ENCODE measurements around the gene NT5M. TPM values are rescaled to one million over a fixed set of nuclear protein-coding genes. Genes with fewer than 3 reads are reported as not detected.

The NT5M gene
- total RNA-seq, 1 donor from 2014 or later, result 4.1 TPM

- H3K27me3 Mint-ChIP-seq (ENCODE audit: insufficient read depth, low read depth), result no peaks in the 10 kb centered on the region
- H3K36me3 ChIP-seq, result peaks cover 9% of the 10 kb centered on the region
- TF ChIP-seq CTCF (IDR thresholded peaks at IDR 0.05), result no peak
- TF ChIP-seq EZH2 (IDR thresholded peaks at IDR 0.05), result no peak
- TF ChIP-seq EZH2phosphoT487 (IDR thresholded peaks at IDR 0.05), result no peak
- H3K27ac Mint-ChIP-seq, result no peak overlapping the region
- no peaks in the 10 kb centered on the region for H3K27me3 ChIP-seq
- no peak overlapping the region for H3K27ac ChIP-seq
- no peaks in the 10 kb centered on the region for H4K20me1 ChIP-seq (ENCODE audit: low read depth)
- DNase-seq (ENCODE audit: low spot score), result no peak
- H3K4me1 Mint-ChIP-seq, result no peaks in the 10 kb centered on the region
- no peak overlapping the region for H3K4me3 Mint-ChIP-seq
- no peaks in the 10 kb centered on the region for H3K9me3 Mint-ChIP-seq
- H3K9me3 ChIP-seq (ENCODE audit: low read depth), result no peaks in the 10 kb centered on the region
- H3K4me2 ChIP-seq, result no peak overlapping the region
- H3F3A ChIP-seq (ENCODE audit: low read depth), result no peaks in the 10 kb centered on the region
- no peaks in the 10 kb centered on the region for H3K4me1 ChIP-seq
- no peak overlapping the region for H3K4me3 ChIP-seq
- H3K36me3 Mint-ChIP-seq, result peaks cover 45% of the 10 kb centered on the region
- H2AFZ ChIP-seq (replicated peaks), result no peak overlapping the region
- H3K9ac ChIP-seq, result no peak overlapping the region
- no peaks in the 10 kb centered on the region for H3K79me2 ChIP-seq (ENCODE audit: low read depth)
Observed at GRCh38 chr17:17256316-17256715, 46.9 kb upstream of the NT5M start.

- DNase-seq (ENCODE audit: low spot score), result no peak
- H4K20me1 ChIP-seq (ENCODE audit: low read depth), result no peaks in the 10 kb centered on the region
- no peaks in the 10 kb centered on the region for H3K27me3 Mint-ChIP-seq (ENCODE audit: insufficient read depth, low read depth)
- no peak overlapping the region for H3K4me3 ChIP-seq
- peaks cover 41% of the 10 kb centered on the region for H3K36me3 Mint-ChIP-seq
- no peaks in the 10 kb centered on the region for H3K4me1 Mint-ChIP-seq
- peaks cover 13% of the 10 kb centered on the region for H3K36me3 ChIP-seq
- no peak overlapping the region for H3K27ac Mint-ChIP-seq
- H3K79me2 ChIP-seq (ENCODE audit: low read depth), result no peaks in the 10 kb centered on the region
- H3K9me3 ChIP-seq (ENCODE audit: low read depth), result no peaks in the 10 kb centered on the region
- TF ChIP-seq EZH2phosphoT487 (IDR thresholded peaks at IDR 0.05) (no peak), CTCF (IDR thresholded peaks at IDR 0.05) (no peak), EZH2 (IDR thresholded peaks at IDR 0.05) (no peak)
- no peaks in the 10 kb centered on the region for H3F3A ChIP-seq (ENCODE audit: low read depth)
- H2AFZ ChIP-seq (replicated peaks), result no peak overlapping the region
- H3K27ac ChIP-seq, result no peak overlapping the region
- H3K27me3 ChIP-seq, result no peaks in the 10 kb centered on the region
- H3K9me3 Mint-ChIP-seq, result no peaks in the 10 kb centered on the region
- no peak overlapping the region for H3K4me2 ChIP-seq
- no peak overlapping the region for H3K4me3 Mint-ChIP-seq
- H3K4me1 ChIP-seq, result no peaks in the 10 kb centered on the region
- H3K9ac ChIP-seq, result no peak overlapping the region
Observed at GRCh38 chr17:17258011-17258410, 45.2 kb upstream of the NT5M start.

GRCh38 chr17:17258998-17259397 is 44.2 kb upstream of the NT5M start:
- H3K27ac ChIP-seq, result no peak overlapping the region
- Mint-ChIP-seq H3K4me3 (no peak overlapping the region), H3K27ac (no peak overlapping the region), H3K4me1 (no peaks in the 10 kb centered on the region), H3K9me3 (no peaks in the 10 kb centered on the region), H3K36me3 (peaks cover 35% of the 10 kb centered on the region), H3K27me3 (ENCODE audit: insufficient read depth, low read depth) (no peaks in the 10 kb centered on the region)
- no peaks in the 10 kb centered on the region for H3K4me1 ChIP-seq
- H3K9me3 ChIP-seq (ENCODE audit: low read depth), result no peaks in the 10 kb centered on the region
- H4K20me1 ChIP-seq (ENCODE audit: low read depth), result no peaks in the 10 kb centered on the region
- H3K9ac ChIP-seq, result no peak overlapping the region
- H3K4me2 ChIP-seq, result no peak overlapping the region
- H3K27me3 ChIP-seq, result no peaks in the 10 kb centered on the region
- no peaks in the 10 kb centered on the region for H3K79me2 ChIP-seq (ENCODE audit: low read depth)
- H3K4me3 ChIP-seq, result no peak overlapping the region
- no peak for DNase-seq (ENCODE audit: low spot score)
- H2AFZ ChIP-seq (replicated peaks), result no peak overlapping the region
- no peaks in the 10 kb centered on the region for H3F3A ChIP-seq (ENCODE audit: low read depth)
- no peak for TF ChIP-seq CTCF (IDR thresholded peaks at IDR 0.05)
- no peak for TF ChIP-seq EZH2 (IDR thresholded peaks at IDR 0.05)
- no peak for TF ChIP-seq EZH2phosphoT487 (IDR thresholded peaks at IDR 0.05)
- H3K36me3 ChIP-seq, result peaks cover 17% of the 10 kb centered on the region
